Activated CD4-positive, alpha-beta T cell treated with anti-CD3 and anti-CD28 coated beads, Interleukin-2, Interleukin-4, amounts not matched to agents 100 ng/mL and 50 ng/mL, durations not matched to agents 16 hours and 8 hours (primary cell): Measurements from ENCODE around the gene RTTN.
A peak's percentile ranks its signal among the peaks of the same experiment; 100 is the strongest.

ENCODE experiments used
- DNase-seq: peaks from one replicate; pipeline ENCODE4 v3.0.0-alpha.2; 2020; ENCODE audit warnings: low spot score

RTTN gene

GRCh38 chr18:70197844-70198243 lies 7.6 kb downstream of the RTTN start:
- DNase-seq, result peak; percentile 30

GRCh38 chr18:70197026-70197425 lies 8.5 kb downstream of the RTTN start:
- DNase-seq, result no peak

- DNase-seq, result peak; percentile 46
These were observed 9.5 kb downstream of the RTTN start for GRCh38 chr18:70195852-70196434.

- DNase-seq, result peak; percentile 23
These were observed 10.4 kb downstream of the RTTN start for GRCh38 chr18:70195014-70195614.

- DNase-seq, result peak; percentile 87
These were observed 11.1 kb downstream of the RTTN start for GRCh38 chr18:70194227-70194890.

GRCh38 chr18:70190529-70190928 lies 15.0 kb downstream of the RTTN start:
- DNase-seq, result no peak

GRCh38 chr18:70188113-70188512 lies 17.4 kb downstream of the RTTN start:
- DNase-seq, result no peak

GRCh38 chr18:70183441-70183840 lies 22.0 kb downstream of the RTTN start:
- DNase-seq, result no peak

GRCh38 chr18:70182548-70182947 lies 22.9 kb downstream of the RTTN start:
- no peak for DNase-seq

- no peak for DNase-seq
These were observed 23.8 kb downstream of the RTTN start for GRCh38 chr18:70181725-70182124.

GRCh38 chr18:70181015-70181414 lies 24.5 kb downstream of the RTTN start:
- no peak for DNase-seq

- DNase-seq, result no peak
These were observed 28.9 kb downstream of the RTTN start for GRCh38 chr18:70176537-70176936.

GRCh38 chr18:70175216-70175615 lies 30.3 kb downstream of the RTTN start:
- no peak for DNase-seq

GRCh38 chr18:70172225-70172624 lies 33.3 kb downstream of the RTTN start:
- DNase-seq, result no peak

- DNase-seq, result no peak
These were observed 35.7 kb downstream of the RTTN start for GRCh38 chr18:70169747-70170146.

- DNase-seq, result no peak
These were observed 38.8 kb downstream of the RTTN start for GRCh38 chr18:70166668-70167067.

GRCh38 chr18:70165936-70166335 lies 39.6 kb downstream of the RTTN start:
- DNase-seq, result no peak

GRCh38 chr18:70160073-70160678 lies 45.3 kb downstream of the RTTN start:
- DNase-seq, result no peak

- DNase-seq, result no peak
These were observed 46.3 kb downstream of the RTTN start for GRCh38 chr18:70158992-70159717.

GRCh38 chr18:70156886-70157285 lies 48.6 kb downstream of the RTTN start:
- no peak for DNase-seq

GRCh38 chr18:70154591-70155194 lies 50.8 kb downstream of the RTTN start:
- DNase-seq, result peak; percentile 9

- DNase-seq, result no peak
These were observed 53.9 kb downstream of the RTTN start for GRCh38 chr18:70151614-70152013.
